ENCODE data around the gene NACC2.
A peak's percentile ranks its signal among the peaks of the same experiment; 100 is the strongest.

The NACC2 gene

DNA sequence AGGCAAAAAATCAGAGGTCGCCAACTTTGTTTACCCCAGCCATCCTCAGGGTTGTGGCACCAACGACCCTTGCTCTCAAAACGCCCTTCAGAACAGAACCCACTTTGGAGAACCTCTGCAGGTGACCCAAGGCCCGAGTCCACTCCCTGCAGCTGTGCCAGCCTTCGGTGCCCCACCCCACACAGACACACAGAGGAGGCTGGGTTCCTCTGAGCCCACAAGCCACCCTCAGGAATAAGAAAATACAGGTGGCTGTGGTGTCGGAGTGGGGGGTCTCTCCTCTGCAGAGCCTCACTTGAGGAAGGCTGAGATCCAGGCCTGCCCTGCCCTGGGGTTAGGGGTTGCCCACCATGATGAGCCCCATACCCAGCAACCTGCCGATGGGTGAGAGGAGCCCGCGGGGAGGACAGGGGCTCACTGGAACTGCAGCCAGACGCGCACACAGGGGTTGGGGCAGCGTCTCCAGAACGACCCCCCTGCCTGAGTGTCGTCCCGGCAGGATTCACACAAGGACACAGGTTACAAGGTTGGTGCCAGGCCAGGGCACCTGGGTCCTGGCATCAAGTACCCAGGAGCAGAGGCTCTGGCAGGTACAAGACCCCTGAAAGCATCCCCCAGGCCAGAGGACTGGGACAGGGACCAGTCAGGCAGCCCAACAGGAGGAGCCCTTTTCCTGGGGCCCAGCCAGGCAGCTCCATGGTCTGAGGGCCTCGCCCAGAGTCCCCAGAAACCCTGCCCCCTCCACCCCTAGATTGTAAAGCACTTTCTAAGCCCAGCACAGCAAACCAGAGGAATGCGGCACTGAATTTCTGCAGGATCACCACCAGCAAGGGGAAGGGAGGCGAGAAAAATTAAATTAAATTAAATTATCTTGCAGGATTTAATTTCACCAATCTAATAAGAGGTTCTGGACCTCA lies 40.0 kb downstream of the NACC2 start:
- no peak for DNase-seq

DNA sequence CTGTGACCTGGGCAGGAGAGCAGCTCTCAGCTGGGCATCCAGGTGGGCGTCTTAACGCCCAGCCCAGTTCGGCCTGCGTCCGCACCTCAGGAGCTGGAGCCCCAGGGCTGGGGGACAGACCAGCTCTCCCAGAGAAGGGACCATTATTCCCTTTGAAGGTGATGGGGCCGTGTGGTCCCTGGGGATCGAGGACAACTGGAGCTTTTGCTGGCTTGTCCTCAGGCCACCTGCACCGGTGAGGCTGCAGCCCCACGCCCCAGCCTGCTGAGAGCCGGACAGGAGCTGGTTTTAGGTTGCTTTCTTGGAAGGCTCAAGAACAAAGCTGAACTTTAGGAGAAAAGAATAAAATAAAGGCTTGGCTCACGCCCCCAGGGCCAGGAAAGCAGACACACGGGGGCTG lies 40.9 kb downstream of the NACC2 start:
- no peak for DNase-seq

DNA sequence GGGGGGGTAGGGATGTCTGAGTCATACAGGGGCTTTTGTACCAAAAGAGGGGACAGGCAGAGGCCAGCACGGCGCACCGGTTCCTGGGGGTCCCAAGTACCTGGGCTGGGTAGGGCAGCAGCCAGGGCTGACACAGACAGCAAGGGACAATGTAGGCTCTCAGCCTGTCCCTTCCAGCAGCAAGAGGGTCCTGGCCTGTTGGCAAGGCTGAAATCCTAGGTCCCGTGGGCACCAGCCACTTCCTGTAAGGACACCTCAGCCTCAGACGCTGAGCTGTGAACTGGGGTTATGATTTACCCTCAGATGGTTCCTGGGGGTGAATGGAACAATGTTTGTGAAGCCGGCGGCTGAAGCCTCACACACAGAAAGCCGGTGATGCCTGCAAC lies 41.3 kb downstream of the NACC2 start:
- no peak for DNase-seq

DNA sequence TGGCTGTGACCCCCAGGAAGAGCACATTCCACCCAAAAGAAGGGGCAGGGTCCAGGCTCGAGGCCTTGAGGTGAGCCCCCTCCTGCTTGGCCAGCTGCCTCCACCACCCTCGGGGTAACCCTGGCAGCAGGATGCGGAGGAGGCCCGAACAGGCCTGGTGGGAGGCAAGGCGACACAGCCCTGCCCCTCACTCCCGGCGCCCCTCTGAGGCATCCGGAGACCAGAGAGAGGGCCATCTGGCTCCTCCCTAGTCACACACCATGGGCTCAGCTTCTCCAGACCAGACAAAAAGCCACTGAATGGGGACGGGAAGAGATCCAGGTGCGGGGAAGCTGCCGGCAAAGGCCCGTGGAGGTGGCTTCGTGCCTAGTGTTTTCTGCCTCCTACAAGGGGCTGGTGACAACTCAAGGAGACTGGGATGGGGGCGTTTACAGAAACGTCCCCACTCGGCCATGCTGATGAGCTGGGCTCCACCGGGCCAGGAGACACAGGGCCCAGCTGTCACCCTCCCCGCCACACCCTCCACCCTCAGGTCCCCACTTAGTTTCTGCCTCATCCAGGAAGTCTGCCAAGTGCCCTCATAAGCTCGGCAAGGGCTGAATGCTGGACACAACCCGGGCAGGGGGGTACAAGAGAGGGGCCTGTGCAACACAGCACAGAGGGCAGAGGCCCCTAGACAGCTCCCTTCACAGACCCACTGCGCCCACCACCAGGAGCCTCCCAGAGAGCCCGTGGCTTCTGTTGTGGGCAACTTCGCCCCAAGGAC lies 41.9 kb downstream of the NACC2 start:
- no peak for DNase-seq

GRCh38 chr9:136052472-136052880 lies 42.6 kb downstream of the NACC2 start:
- no peak for DNase-seq

- peak in 1 of 6 experiments; percentile 10 for DNase-seq
These were observed 43.1 kb downstream of the NACC2 start for GRCh38 chr9:136051837-136052471.

- DNase-seq = no peak
These were observed 43.6 kb downstream of the NACC2 start for GRCh38 chr9:136051453-136051836.

DNA sequence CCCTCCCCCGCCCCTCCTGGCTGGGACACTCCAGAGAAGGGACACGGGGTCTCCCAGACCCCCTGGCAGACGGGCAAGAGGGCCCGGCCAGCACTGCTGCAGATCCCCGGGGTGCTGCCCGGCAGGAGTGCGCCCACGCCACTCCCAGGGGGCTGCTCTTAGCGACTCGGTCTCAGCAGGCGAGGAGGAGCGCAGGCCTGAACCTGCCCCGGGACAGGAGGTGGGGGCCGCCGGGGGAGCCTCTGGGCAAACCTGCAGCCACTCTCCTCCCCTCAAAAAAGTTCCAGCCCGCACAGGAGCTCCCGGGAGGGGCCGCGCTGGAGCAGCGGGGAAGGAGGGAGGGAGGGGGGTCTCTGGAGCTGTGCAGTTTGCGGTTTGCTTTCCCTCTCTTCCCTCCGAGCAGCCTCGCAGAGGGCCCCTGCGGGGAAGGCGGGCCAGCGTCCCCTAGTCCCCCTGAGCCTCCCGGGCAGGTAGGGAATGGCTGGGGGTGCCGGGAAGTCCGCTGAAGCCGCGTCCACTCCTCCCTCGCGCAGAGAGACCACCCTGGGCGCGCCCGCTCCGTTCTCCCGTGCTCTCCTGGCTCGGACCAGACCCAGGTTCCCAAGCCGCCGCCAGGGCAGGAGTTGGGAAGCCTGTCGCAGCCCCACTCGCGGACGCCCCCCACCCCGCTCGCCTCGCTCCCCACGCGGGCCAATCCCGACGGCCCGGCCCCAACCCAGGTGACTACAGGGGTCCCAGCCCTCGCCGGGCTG lies 44.2 kb downstream of the NACC2 start:
- no peak for DNase-seq

- no peak for DNase-seq
These were observed 44.8 kb downstream of the NACC2 start for GRCh38 chr9:136050266-136050700.

DNA sequence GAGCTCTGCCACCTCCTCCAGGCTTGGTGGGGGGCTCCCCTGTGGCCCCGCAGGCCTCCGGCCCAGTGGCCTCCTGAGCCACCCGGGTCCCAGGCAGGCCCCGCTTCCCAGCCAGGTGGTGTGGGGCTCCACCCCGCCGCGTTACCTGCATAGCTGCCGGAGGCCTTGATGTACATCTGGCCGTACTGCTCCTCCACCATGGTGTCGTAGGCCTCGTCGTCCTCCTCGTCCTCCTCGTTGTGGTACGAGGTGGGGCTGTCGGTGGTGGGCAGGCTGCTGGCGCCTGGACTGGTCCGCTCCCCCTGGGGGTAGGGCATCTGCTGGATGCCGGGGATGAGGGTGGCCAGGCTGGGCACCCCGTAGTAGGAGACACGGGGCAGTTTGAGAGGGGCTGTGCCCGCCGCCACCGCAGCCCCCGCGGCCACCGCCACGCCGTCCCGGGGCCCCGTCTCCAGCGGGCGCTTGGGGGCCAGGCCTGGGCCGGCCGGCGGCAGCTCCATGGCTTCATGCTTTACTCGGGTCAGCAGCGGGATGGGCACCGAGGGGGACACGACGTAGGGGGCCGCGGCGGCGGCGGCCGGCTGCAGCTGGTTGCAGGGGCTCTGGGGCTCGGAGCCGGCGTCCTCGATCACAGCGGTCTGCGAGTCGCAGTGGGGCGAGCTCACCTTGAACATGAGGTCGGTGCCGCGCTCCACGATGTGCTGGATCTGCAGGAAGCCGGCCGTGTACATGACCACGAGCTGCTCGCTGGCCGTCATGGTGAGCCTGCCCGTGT lies 45.4 kb downstream of the NACC2 start:
- DNase-seq = no peak

DNA sequence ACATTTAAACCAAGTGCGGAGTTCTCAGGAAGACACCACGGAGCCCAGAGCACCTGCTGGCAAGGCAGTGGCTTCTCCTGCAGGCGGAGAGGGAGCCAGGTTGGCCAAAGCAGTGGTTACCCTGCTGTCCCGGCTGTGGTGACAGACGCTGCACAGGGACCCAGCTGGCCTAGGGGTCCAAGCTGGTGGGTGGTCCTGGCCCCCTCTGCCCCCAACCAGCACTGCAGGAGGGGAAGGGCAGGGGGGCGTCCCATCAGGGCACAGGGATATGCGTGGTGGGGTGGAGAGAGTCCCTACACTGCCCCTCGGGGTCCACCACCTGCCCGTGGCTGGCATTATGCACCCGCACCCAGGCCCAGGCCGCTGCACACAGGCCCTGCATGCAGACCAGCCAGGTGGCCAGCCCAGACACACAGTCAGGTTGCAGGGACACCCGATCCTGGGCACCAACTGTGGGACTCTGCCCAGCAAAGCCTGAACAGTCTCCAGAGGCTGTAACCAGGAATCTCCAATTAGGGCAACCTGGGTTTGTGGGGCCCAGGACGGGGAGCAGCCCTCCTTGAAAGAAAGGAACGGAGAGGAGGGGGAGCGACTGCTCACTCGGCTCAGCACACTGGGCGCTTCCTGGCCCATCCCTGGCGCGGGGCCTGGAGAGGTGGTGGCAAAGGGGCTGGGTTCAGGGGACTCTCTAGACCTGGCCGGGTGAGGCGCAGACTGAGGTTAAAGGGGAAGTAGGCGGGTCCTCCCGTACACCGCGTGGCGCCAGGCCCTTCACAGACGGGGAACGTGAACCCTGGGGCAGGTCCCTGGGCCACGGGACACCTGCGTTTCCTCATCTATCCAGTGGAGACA lies 46.3 kb downstream of the NACC2 start:
- DNase-seq = no peak

DNA sequence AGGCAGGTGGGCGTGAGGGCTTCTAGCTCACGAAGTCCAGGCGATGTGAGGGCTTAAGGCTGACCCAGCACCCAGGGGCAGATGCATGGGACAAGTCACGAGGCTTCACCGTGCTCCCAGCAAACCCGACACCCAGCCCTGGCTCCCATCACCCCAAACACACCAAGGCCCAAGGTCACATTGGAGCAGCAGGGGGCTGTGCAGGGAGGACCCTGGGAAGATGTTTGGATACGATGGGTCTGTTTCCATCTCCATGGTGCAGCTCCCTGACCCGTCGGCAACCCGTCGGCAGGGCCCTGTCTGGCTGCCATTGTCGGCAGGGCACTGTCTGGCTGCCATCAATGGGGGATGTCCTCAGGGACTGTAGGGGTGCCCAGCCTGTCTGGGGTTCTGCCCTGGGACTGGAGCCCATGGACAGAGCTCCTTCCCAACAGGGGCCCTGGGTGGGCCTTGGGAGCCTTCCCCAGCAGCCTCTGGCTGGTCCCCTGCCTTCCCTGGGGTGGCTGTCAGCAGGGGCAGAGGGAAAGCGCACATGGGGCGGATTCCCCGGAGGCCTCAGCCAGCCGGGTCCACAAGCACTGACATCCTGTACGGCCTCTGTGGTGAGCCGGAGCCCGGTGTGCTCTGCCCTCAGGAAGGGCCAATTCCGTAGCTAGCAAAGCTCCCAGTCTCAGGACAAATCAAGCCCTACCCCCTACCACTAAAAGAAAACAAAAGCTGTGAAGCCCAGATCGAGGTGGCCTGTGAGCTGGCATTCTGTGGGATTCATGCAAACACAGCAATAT lies 47.1 kb downstream of the NACC2 start:
- DNase-seq = no peak

GRCh38 chr9:136047076-136047774 lies 47.9 kb downstream of the NACC2 start:
- DNase-seq = no peak

DNA sequence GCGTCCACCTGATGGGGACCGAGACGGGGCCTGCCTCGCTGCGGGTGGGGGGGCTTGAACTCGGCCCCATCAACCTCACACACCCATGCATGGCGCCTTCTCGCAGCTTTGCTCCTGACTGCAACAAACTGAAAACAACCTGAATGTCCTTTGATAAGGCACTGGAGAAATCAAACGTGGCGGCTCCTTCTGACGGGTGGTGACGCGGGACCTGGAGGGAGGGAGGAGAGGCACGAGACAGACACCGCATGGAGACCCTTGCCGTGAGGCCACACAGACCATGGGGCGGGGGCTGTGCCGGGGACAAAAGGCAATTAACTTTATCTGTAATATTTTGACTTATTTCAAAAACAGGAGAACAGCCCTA lies 48.6 kb downstream of the NACC2 start:
- DNase-seq = no peak

DNA sequence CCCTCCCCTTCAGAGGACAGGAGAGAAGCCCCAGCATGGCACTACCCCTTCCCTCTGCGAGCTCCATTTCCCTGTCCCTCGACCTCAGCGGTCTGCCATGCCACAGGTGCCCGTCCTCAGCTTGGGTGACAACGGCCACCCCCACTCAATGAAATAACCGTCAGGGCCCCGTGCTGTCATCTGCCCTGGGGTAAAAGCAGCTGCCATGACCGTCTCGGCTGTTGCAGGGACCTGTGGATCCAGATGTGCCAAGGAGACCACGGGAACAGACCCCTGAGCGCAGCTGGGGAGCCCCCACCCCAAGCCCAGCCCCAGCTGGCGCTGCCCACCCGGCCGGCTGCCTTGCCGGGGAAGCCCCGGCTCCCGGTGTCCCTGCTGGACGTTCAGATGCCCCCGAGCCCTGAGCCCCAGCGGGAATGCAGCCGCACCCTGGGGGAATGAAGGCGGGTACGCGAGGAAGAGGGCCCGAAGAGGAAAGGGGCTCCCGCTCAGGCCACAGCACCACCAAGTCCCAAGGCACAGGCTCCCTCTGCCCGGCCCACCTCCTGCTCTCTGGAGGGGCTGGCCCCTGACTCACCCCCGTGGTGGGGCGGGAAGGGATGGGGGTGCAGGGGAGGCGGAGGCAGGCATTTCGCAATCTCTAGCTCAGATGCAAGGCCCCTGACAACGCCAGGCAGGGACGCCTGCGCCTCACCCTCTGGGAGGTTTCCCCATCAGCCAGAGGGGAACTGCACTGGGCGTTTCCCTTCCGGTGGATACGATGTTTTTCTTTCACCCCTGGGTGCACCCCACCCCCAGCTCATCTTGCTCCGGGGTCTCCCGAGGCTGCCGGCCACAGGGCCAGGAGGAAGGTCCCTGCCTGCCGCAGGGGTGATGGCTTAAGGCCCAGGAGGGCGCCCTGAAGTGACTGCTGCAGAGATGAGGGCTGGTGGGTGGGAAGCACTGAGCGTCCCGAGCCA lies 49.2 kb downstream of the NACC2 start:
- DNase-seq = no peak

DNA sequence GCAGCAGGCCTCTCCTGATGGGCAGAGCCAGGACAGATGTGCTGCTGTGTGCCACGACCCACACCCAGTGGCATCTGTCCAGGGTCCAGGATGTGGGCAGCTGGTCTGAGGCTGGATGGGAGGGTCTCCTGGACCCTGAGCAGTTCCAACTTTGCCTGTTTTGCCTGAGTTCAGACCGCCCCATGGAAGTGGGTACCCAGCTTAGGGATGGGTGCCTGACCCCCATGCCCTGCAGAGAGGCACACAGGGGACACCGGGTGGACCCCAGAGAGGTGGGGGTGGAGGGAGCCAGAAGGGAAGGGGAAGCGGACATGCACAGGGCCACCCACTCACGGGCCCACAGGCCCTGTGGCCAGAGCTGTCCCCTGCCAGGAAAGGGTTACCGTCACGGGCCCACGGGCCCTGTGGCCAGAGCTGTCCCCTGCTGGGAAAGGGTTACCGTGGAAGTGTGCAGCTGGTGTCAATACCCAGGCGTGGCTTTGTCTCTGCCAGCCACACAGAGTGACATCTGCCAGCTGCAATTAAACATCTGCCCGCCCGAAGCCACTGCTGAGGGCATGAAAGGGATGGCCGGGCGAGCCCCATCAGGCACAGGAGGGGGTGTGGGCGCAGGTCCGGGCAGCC lies 50.0 kb downstream of the NACC2 start:
- no peak for DNase-seq

DNA sequence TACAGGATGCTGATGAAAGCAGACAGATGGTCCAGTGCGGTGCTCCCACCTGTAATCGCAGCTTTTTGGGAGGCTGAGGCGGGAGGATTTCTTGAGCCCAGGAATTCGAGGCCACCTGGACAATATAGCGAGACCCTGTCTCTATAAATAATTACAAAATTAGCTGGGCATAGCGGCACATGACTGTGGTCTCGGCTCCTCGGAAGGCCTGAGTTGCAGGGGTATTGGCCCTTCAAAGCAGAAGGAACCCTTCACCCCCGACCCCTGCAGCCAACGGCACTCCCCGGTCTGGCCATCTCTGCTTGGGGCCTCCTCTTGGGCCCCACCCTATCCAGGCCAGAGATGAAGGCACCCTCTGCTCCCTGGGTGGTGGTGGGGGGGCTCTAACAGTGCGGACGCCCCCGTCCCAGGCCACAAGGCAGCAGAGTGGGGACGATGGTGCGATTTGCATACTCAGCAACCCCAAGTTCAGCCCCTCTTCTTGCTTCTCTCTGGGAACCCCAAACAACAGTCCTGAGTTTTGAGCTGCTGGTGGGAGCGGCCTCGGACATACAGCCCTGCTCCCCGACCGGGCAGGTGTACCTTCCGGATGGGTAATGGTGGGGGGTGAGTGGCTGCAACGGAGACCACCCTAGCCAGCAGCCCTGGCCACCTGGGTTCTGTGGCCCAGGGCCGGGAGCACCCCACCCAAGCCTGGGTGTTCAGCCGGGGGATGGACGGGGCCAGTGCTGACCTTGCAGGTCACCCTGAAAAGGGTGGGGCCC lies 50.7 kb downstream of the NACC2 start:
- DNase-seq = no peak

Measured in stimulated activated naive CD4-positive, alpha-beta T cell (primary cell).